Small intestine (tissue), 7 donors: ENCODE data around the gene ANP32B. TPM values are rescaled to one million over a fixed set of nuclear protein-coding genes. Genes with fewer than 3 reads are reported as not detected.
"Not testable (repeated sequence)": the region's sequence is repeated elsewhere in the genome, so short reads cannot be mapped to it uniquely, and the experiment has no call there.

ENCODE experiments used
- DNase-seq, 2 donors: peaks; one replicate each; pipeline versions ENCODE4 v3.0.0 to v3.0.0-alpha.2; 2013
- FAIRE-seq: peaks from 2 replicates; lab custom pipeline; 2012; peaks lifted over from hg19 to GRCh38; lab: Jason Lieb, UNC
- H3K27ac ChIP-seq, 3 donors: one replicate each; pipeline ENCODE4 v1.5.1; 2013; ENCODE audit warnings: low read length in 2 of 3, mild to moderate bottlenecking in 2 of 3, control low read depth in 1 of 3, inconsistent platforms in 1 of 3, low read depth in 1 of 3, moderate library complexity in 1 of 3
- H3K27me3 ChIP-seq, 3 donors: one replicate each; pipeline ENCODE4 v1.6.1; 2013; ENCODE audit warnings: low read length in 3 of 3, inconsistent platforms in 1 of 3; ENCODE audit not compliant: control insufficient read depth in 3 of 3, insufficient read depth in 3 of 3
- H3K36me3 ChIP-seq, 3 donors: one replicate each; pipeline ENCODE4 v1.6.1; 2013; ENCODE audit warnings: low read length in 3 of 3, inconsistent platforms in 1 of 3, low read depth in 1 of 3, mild to moderate bottlenecking in 1 of 3, moderate library complexity in 1 of 3; ENCODE audit not compliant: control insufficient read depth in 3 of 3, insufficient read depth in 2 of 3
- H3K4me1 ChIP-seq, 3 donors: one replicate each; pipeline ENCODE4 v1.6.1; 2013; ENCODE audit warnings: low read length in 2 of 3, inconsistent platforms in 1 of 3, low read depth in 1 of 3, mild to moderate bottlenecking in 1 of 3, moderate library complexity in 1 of 3; ENCODE audit not compliant: control insufficient read depth in 3 of 3, insufficient read depth in 2 of 3
- H3K4me3 ChIP-seq, 3 donors: one replicate each; pipeline ENCODE4 v1.5.1; 2013; ENCODE audit warnings: low read length in 3 of 3, control low read depth in 1 of 3, inconsistent platforms in 1 of 3, low read depth in 1 of 3, mild to moderate bottlenecking in 1 of 3, moderate library complexity in 1 of 3
- H3K9me3 ChIP-seq, 2 donors: one replicate each; pipeline ENCODE4 v1.6.1; 2013; ENCODE audit warnings: low read depth in 1 of 2, low read length in 1 of 2; ENCODE audit not compliant: control insufficient read depth in 2 of 2, insufficient read depth in 1 of 2
- WGBS, 3 donors: extraction: QIAGEN DNeasy Blood & Tissue Kit; methylation state at CpG; one replicate each; pipeline ENCODE4 v1.1.7; 2013; 5-methylcytosine and 5-hydroxymethylcytosine counted together
- polyA plus RNA-seq, 4 donors: library from polyadenylated mRNA; stranded (reverse) in 3 of 4; unstranded in 1 of 4; fragments of 200-250 nt in 3 of 4; fragments of 120-200 nt in 1 of 4; gene quantifications; one replicate each; pipeline versions ENCODE4 v1.2.1 to v1.2.3, GENCODE V29; 2013
- donor health status: healthy with polysubstance abuse.
- donor health status: control.
- donor health status: control.
- donor health status: Bipolar disorder and iron deficiency.
- donor health status: healthy.

The ANP32B gene
- polyA plus RNA-seq, 4 donors = 106 to 263 (median 182) TPM

DNA sequence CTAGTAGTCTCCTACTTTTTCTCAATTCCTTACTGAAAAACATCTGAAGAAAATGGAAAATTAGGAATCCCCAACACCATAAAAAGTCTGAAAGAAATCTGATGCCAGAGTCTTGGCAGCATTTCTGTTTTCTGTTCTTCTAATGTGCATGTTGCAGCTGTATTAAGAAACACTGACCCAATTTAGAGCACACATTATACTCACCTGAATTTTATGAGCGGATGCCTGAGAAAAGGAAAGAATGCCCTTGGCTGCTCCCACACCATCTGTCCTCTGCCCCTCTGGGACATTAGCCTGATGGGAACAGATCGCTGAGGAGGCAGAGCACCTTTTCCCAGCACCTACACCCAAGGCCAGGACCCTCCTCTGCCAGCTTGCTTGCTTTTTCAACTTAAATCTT lies 14.1 kb upstream of the ANP32B start:
- Histone ChIP-seq H3K27ac (no peak overlapping the region), H3K4me1 (no peaks in the 10 kb centered on the region), H3K4me3 (no peak overlapping the region), H3K36me3 (no peaks in the 10 kb centered on the region), H3K9me3 (no peaks in the 10 kb centered on the region), H3K27me3 (no peaks in the 10 kb centered on the region)
- WGBS, 3 donors = 74 to 92% (median 82%) methylated on average over 2 of the region's 2 CpGs
- FAIRE-seq = no peak
- DNase-seq = no peak

DNA sequence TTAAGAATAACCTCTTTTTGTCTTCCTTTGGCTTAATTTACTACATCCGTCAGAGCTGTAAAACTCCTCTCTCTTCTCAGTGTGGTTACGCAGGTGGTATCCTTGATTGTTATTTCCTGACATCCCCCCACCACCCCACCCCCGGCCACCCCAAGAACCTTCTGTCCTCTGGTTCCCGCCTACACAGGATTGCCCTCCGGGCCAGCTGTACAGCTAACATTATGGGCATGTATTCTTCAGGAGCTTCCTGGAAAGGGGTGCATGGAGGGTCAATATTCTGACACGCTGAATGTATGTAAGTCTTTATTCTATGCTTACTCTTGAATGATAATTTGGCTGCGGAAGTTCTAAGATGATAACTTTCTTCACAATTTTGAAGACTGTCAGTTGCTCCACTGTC lies 13.0 kb upstream of the ANP32B start:
- no peak for FAIRE-seq
- H3K27ac ChIP-seq = no peak overlapping the region
- H3K4me3 ChIP-seq = no peak overlapping the region
- H3K36me3 ChIP-seq = no peaks in the 10 kb centered on the region
- WGBS, 3 donors = 59 to 78% (median 71%) methylated on average over 7 of the region's 7 CpGs
- no peaks in the 10 kb centered on the region for H3K27me3 ChIP-seq
- H3K9me3 ChIP-seq = peaks cover 0 to 2% of the 10 kb centered on the region in 2 donors
- DNase-seq = no peak
- no peaks in the 10 kb centered on the region for H3K4me1 ChIP-seq

DNA sequence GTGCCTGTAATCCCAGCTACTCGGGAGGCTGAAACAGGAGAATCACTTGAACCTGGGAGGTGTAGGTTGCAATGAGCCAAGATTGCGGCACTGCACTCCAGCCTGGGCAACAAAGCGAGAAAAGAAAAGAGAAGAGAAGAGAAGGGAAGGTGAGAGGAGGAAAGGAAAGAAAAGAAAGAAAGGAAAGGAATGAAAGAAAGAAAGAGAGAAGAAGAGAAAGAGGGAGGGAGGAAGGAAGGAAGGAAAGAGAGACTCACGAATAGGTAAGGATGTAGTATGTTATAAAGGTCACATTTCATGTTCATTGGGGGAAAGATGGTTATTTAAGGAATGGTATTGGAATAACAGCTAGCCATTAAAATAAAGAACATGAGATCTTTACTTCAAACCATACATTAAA lies 10.4 kb upstream of the ANP32B start:
- Histone ChIP-seq H3K27ac (no peak overlapping the region), H3K4me3 (no peak overlapping the region), H3K27me3 (no peaks in the 10 kb centered on the region), H3K36me3 (no peaks in the 10 kb centered on the region), H3K4me1 (no peaks in the 10 kb centered on the region), H3K9me3 (peaks cover 0 to 2% of the 10 kb centered on the region in 2 donors)
- FAIRE-seq (no peak), DNase-seq (no peak)
- WGBS, 3 donors = 87 to 91% (median 87%) methylated on average over 4 of the region's 4 CpGs

DNA sequence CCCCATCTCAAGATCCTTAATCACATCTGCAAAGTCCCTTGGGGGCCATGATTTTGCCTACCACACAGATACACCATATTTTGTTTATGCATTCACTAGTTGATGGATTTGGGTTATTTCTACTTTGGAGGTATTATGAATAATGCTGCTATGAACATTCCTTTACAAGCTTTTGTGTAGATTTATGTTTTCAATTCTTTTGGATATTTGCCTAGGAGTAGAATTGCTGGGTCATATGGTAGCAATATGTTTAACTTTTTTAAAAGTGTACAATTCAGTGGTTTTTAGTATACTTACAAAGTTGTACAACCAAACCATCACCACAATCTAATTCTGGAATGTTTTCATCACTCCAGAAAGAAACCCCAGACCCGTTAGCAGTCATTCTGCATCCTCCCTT lies 7.8 kb upstream of the ANP32B start:
- no peaks in the 10 kb centered on the region for H3K36me3 ChIP-seq
- H3K9me3 ChIP-seq = peaks cover 0 to 2% of the 10 kb centered on the region in 2 donors
- no peaks in the 10 kb centered on the region for H3K4me1 ChIP-seq
- no peak overlapping the region for H3K4me3 ChIP-seq
- no peak for DNase-seq
- no peak for FAIRE-seq
- no peak overlapping the region for H3K27ac ChIP-seq
- no peaks in the 10 kb centered on the region for H3K27me3 ChIP-seq
- 52 to 90% (median 83%) methylated on average over 1 of the region's 1 CpG for WGBS, 3 donors

DNA sequence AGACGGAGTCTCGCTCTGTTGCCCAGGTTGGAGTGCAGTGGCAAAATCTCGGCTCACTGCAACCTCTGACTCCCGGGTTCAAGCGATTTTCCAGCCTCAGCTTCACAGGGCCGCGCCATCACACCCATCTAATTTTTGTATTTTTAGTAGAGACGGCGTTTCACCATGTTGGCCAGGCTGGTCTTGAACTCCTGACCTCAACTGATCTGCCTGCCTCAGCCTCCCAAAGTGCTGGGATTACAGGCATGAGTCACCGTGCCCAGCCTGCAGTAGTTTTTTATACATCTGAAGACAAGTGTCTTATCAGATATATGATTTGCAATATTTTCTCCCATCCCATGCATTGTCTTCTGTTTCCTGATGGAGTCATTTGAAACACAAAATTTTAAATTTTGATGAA lies 6.5 kb upstream of the ANP32B start:
- not testable (repeated sequence) for H3K4me1 ChIP-seq, H3K27me3 ChIP-seq, H3K36me3 ChIP-seq, H3K27ac ChIP-seq, H3K9me3 ChIP-seq, DNase-seq, H3K4me3 ChIP-seq, FAIRE-seq
- 90 to 95% (median 95%) methylated on average over 10 of the region's 10 CpGs for WGBS, 3 donors

DNA sequence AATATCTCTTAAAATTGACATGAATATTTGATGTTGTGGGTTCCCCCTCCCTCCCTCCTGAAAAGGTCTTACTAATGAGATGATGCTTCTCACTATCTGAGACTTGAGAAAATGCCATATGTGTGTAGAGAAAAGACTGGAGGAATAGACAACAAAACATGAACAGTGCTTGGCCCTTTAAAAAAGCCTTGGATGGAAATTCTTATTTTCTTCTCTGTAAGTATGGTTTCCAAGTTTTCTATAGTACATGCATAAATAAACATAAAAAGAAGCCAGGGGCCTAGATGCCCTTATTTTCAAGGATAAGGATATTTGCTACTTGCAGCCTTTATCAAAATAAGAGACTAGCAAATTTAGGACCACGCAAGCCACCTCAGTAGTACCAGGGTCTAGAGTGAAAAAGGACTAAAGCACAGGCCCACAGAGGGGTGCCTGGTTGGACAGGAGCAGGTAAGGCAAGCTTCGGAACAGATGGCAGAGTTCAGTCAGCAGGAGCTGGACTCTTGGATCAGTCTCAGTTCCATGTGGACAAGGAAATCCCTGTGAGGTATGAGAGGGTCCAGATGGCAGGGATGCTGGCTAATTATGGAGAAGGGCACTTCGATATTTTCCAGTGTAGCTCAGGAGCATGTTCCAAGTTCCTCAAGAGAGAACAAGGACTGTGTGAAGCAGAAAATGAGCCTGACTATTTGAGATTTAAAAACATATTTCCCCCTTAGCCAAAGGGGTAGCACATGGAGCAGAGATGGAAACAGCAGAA lies 4.6 kb upstream of the ANP32B start:
- no peaks in the 10 kb centered on the region for H3K36me3 ChIP-seq
- no peaks in the 10 kb centered on the region for H3K27me3 ChIP-seq
- H3K4me1 ChIP-seq = no peaks in the 10 kb centered on the region
- H3K9me3 ChIP-seq = peaks cover 0 to 2% of the 10 kb centered on the region in 2 donors
- DNase-seq (no peak), FAIRE-seq (no peak)
- WGBS, 3 donors = 87 to 91% (median 88%) methylated on average over 3 of the region's 3 CpGs
- H3K4me3 ChIP-seq = no peak overlapping the region
- no peak overlapping the region for H3K27ac ChIP-seq

DNA sequence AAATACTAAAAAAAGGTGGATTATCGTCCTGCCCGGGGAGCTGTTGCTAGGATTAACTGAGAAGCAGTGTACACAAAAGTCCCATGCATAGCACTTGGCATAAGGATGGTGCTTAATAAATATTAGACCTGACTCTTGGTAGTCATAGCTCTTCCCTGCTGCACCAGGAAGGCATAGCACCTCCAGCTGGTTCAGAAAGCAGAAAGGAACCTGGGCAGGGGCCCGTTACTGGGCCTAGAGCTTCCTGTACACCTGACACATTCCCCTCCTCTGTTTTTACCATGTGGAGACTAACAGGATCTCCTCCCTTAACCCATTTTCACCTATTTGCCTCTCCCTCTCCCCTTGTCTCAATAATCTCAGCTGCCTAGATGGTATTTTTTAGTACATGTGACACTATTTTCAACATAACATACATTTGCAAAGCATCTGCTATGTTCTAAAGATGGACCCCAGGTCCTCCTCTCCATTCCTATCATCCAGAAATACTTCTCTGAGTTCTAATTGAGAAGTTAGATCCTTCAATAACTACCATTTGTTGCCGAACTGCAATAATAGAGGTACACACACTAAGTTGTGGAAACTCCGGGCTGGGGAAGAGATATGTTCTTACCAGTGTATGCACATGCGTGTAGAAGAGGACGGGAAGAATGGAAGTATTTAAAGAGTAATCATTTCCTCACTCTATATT lies 3.2 kb upstream of the ANP32B start:
- Histone ChIP-seq H3K27ac (no peak overlapping the region), H3K36me3 (no peaks in the 10 kb centered on the region), H3K4me3 (no peak overlapping the region), H3K9me3 (peaks cover 0 to 2% of the 10 kb centered on the region in 2 donors), H3K27me3 (no peaks in the 10 kb centered on the region), H3K4me1 (no peaks in the 10 kb centered on the region)
- 88 to 91% (median 89%) methylated on average over 7 of the region's 7 CpGs for WGBS, 3 donors
- no peak for DNase-seq
- no peak for FAIRE-seq

DNA sequence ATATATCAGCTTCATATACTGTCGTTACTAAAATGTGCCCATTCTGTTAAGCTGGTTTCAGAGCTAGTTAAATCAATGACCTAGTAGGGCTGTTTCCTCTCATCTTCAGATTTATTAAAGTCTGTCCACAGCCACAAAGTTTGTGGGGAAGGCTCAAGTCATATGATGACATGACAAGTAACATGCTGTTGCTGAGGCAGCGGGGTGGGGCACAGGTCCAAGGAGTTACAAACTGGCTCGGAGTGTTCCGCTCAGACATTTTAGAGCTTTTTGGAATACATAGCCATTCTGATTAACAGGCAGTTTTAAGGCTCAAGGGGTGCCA lies 2.7 kb upstream of the ANP32B start:
- no peaks in the 10 kb centered on the region for H3K9me3 ChIP-seq
- no peak for DNase-seq
- no peaks in the 10 kb centered on the region for H3K36me3 ChIP-seq
- no peak overlapping the region for H3K27ac ChIP-seq
- H3K27me3 ChIP-seq = no peaks in the 10 kb centered on the region
- 78 to 92% (median 90%) methylated on average over 4 of the region's 4 CpGs for WGBS, 3 donors
- no peak overlapping the region for H3K4me3 ChIP-seq
- FAIRE-seq = no peak
- peaks cover 0 to 3% (median 0%) of the 10 kb centered on the region in 3 donors for H3K4me1 ChIP-seq
